Right forelimb (tissue), 1 donor: ENCODE measurements around the gene LRPPRC.
"Not testable (repeated sequence)": the region's sequence is repeated elsewhere in the genome, so short reads cannot be mapped to it uniquely, and the experiment has no call there.

Experiments
- DNase-seq: peaks from one replicate; pipeline ENCODE4 v3.0.0-alpha.2; 2018

LRPPRC gene

DNA sequence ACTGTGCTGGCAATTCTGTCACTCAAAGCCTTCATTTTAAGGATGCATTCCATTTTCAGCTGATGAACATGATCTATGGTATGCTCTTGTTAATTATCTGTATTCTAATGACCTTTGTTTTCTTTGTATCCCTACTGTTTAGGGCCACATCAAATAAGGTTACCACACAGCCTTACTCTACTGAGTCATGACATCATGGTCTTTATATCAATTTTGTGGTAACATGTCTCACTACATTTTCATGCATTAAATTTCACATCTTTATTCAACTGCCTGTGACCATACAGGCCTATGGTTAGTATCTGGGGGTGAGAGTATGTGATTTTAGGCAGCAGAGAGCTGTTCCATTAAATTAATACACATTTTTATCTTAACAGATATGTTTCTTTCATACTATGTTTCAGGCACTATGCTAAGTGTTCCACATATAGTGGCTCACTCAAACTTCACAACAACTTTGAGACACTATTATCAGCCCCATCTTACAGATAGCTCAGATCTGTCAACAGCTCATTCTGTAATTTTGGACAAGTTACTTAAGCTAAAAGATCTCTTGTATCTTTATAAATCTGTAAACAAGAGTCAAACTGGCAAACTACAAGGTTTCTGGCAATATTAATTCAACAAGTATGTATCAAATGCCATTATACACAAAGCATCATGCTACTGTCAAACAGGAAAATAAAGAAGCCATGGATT lies 18.0 kb downstream of the LRPPRC start:
- no peak for DNase-seq

DNA sequence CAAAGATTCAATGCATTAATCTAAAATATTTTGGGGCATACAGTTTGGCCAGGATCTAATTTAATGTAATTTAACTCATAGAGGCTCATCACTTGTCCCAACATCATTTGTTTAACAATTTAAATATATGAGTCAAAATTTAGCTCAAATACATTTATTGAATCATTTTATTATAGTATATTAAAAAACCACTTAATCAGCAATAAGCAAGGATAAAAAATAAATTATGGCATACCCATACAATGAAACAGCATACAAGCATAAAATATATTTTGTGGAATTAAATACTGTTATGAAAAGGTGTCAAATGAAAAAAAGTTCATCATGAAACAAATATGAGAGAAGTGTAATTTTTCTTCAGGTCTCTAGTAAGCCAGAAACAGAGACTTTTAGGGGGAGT lies 34.9 kb downstream of the LRPPRC start:
- DNase-seq, result no peak

DNA sequence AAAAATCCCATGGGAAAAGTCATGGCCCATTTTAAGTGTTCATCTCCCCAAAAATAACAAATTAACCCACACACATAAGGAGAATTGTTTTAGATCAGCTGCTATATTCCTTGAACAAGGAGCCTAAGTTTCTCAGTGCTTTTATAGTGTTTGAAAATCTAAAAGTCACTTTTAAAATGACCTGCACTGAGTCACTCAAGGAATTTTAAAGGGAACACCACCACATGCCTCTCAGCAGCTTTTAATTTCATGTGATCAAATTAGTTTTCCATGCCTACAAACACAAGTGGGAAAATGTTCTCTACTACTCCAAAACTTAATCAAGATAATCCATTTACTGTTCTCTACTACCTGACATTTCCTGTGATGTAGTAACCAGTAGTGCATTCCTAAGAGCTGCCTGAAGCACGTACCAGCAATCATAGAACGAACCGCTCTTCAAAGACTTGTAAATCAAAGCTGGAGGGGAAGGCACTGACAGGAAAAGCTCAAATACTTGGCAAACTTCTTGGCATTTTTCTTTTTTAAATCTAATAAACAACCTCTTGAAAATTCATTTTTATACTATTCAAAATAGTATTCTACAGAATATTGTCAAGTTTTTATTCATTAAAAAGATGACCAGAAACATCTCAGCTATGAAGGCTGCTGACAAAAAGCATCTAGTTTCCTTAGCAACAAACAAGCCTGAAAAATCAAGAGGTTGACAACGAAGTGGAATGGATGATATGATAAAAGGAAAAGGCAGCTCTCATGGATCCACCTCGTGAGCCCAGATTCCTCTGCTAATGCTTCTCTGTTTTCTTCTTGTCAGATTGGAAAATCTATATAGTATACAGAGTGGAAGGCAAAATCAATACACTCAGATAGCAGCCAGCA lies 37.2 kb downstream of the LRPPRC start:
- DNase-seq, result no peak

DNA sequence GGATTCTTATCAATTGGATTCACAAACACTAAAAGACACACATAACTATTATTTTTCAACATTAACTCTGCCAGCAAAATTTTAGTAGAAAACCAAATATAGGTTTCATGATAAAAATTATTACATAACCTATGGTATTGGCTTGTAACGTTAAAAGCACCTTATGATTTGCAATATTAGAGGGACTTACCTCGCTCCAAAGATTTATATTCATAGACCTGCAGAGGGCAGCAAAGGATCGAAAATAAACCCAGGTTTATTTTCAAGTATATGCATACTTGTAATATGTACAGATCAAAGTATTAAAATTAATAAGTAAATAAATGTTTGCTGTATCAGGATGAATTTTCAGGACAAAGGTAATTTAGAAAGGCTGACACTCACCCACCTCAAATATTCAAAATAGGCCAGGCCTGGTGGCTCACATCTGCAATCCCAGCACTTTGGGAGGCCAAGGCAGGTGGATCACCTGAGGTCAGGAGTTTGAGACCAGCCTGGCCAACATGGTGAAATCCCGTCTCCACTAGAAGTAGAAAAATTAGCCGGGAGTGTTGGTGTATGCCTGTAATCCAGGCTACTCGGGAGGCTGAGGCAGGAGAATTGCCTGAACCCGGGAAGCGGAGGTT lies 45.3 kb downstream of the LRPPRC start:
- no peak for DNase-seq

DNA sequence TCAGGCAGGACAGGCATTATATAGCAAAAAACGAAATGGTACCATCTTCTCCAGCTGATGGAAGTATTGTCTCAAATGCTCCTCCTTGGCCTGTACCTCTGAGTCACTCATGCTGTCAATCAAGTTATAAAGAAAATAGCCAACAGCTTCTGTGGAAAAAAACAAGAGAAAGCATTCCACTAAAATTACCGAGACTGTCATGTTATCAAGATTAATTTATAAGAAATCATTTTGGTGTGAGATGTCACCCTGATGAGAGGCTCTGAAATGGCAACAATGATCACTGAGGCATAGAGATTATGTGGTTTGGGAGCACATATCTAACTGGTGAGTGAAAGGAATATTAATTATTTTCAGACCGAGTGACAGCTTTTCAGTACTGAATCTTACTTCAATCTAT lies 47.4 kb downstream of the LRPPRC start:
- no peak for DNase-seq

DNA sequence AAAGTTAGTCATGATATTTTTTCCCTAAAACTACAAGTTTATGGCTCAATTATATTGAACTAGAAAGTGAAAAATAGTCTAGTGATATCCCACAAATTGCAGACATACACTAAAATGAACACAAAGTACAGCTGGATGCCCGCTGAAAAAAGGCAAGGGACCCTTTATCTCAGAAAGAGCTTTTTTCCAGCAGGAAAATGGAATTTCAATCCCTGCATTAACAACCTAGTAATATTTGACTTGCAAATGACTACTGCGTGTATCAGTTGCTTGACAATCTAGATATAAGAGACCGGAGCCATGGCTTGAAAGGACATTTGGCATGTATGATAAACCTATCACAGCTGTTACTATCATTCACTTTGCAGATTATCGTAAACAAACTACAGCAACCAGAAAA lies 49.1 kb downstream of the LRPPRC start:
- DNase-seq, result no peak

DNA sequence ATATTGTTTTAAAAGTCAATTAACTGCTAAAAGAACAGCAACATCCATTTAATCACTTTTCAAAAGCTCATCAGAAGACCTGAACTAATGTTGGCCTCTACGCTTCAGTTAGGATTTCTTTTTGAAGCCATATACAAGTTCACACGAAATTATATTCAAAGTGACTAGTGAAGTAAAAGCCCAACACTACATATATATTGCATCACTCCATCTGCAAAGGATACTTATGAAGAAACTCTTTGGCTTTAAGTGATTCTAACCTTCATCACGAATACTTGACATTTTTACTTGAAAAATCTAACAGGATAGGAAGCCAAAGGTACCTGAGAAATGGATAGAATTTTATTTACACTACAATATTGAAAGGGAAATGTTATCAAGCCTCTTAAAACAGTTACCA lies 50.4 kb downstream of the LRPPRC start:
- DNase-seq, result no peak

DNA sequence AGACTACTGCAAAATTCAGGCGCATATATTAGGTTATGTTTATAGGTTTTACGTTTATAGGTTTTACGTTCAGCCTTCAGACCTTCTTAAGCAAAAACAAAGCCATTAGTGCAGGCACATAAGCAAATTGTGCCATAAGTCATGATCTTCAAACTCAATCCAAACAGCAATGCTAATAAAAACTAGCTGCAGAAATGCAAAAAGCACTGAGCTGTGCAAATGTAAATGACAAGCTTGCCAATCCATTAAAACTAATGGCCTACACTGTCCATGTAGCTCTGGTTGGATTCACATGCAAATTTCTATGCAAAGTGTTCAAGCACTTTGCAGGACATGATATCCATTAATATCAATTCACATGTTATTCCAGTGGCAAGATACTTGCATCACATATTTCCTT lies 50.9 kb downstream of the LRPPRC start:
- DNase-seq, result no peak

DNA sequence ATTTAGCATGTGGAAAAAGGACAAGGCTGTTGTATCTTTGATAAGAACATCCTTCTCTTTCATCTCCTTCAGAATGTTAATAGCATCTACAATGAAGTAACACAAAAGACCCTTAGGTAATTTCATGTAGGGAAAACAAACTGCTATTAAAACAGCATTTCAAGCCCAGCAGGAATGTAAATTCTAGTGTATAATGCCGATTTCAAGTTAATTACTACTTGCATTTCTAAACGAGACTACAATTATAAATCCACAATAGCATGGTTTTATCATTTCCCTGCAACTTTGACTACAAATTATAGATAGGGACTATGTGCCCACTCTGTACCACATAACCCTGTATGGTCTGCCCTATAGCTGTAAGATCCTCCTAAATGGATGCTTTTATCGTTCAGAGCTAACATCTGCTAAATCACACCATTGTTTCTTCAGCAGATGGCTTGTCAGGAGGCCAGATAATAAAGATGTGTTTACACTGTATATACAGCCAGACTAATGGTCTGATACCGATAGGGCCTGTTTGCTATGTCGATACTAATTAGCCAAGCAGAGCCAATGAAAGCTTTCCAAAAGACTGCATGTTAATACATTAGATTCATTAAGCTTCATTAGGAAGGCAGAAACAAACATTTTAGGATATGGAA lies 51.9 kb downstream of the LRPPRC start:
- no peak for DNase-seq

DNA sequence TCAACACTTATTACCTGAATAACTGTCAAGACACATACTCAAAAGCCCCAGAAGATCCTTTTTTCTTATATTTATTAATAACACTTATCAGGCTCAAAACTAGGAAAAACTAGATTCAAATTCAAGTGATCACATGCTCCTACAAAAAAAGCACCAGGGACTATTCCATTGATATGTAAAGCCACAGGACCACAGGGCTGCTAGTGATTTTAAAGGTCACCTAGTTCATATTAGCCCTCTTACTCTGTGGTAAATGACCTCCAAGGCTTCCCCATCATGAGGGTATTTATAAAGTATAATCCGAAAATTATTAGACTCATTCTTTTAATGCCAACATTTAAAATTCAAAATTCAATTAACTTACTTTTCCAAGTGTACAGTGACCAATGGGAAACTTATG lies 52.5 kb downstream of the LRPPRC start:
- no peak for DNase-seq

DNA sequence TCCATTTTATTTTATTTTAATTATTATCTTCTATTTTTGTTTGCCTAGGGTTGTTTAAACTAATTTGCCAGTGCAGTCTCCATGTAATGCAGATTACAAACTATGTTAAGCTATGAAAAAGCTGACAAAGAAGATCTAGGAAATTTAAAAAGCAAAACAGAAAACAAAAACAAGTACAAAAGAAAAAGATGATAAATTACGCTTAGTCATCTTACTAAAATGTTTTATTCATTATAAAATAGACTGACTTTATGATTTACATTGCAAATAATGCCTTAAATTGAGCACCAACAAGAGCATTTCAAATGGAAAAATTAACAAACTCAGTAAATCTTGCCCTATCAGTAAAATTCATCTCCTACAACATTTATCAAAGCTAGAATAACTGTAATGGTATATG lies 52.9 kb downstream of the LRPPRC start:
- no peak for DNase-seq

DNA sequence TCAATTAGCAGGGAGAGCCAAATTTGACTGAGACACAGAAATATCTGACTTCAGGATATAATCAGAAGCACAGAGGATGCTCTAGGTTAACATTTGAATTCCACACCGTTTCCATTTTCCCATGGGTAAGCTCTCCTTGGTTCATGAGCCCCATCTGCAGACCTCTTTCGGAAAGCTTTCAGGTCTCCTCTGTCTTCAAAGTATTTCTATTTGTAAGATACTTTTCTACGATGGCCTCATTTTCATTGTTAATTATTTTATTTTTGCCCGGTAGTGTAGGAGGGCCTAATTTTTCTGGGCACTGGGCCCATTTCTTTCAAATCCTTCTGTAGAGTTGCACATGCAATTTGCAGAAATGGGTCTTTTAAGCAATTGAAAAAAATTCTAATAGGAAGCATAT lies 53.8 kb downstream of the LRPPRC start:
- DNase-seq, result no peak

DNA sequence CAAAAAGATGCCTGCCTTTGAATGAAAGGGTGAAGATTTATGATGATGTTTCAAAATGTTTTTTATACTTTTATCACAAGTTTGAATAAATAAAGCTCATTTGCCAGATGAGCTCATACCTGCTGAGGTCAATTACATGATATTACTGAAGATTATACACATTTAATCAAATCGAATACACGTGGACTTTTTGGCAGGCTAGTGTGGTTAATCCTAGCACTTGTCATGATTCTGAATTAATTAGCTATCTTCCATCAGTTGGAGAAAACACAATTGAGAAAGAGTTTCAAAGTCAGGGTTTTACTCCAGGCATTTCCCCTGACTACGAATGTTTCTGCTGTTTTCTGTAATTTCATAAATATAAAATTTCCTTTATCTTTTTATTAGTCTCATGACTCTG lies 54.4 kb downstream of the LRPPRC start:
- DNase-seq, result no peak

DNA sequence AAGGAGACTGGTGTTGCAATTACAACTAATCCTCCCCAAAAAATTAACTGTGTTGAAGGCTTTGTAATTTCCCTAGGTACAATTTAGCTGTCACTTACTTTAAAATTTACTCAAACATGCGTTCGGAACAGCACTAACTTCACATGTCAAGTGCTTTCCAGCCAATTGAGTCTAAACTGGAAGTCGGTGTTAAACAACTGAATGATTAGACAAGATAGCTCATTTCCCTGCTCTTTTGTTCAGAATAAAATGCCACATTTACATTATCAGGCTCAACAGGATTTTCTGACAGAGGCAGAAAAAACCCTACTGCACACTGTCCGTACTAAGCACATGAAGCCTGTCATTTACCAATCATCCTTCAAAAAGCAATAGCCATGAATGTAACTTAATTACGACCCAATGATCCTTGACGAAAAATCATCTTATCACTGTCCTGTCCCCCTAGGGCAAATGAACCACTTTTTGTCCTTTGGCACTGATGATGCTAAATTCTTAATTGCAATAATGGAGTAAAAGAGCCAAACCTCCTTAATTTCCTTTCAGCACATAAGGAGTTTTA lies 56.0 kb downstream of the LRPPRC start:
- DNase-seq, result no peak

DNA sequence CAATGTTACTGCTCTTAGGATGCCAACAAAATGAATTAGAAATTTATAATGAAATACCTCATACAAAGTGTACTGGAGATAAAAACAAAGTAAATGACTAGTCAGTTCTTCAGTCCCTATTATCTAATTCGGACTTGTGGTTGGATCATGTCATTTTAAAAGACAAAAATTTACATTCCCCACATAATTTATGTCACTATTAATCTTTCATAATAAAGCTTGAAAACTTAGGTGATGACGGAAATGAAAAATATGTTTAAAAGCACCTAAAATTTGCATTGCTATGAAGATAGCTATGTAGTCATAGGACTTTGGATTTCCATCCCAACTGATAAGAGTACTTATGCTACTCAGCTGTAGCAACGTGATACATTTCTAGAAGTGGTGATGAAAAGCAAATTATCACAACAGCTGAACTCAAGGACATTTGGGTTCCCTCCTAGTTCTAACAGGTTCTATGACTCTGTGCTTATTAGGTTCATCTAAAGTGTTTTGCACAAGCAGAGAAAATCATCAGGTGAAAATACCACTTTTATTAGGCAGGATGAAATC lies 58.4 kb downstream of the LRPPRC start:
- no peak for DNase-seq

DNA sequence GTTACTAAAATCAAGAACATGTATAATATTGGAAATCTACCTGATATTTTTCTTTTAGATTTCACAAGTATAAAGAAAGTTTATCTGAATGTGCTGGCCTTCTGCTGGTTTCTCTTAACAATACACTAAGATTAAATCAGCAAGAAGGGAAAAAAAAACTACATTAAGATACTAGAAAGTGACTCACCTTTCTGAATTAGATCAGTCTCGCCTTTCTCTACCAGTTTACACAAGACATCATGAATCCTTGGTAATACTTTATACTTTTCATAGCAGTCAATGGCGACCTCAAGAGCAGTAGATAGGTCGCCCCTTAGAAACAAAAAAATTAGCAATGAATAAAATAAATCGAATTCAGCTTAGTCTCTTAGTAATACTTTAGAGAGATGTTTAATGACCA lies 61.2 kb downstream of the LRPPRC start:
- DNase-seq, result no peak

DNA sequence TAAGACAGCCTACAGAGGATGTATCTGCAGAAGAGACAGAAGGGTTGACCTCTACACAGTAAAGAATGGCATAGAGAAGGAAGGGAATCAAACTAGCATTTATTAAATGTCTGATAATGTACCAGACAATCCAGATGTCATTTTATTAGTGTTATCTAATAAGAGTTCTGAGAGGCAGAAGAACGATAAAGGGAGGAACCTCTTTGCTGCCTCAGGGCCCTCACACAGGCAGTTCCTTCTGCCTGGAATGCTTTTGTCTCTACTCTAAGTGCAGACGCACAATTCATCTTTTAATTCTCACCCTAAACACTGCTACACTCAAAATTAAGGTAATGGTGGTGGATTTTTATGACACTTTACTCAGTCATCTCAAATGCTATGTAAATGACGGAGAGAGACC lies 64.5 kb downstream of the LRPPRC start:
- DNase-seq, result no peak

DNA sequence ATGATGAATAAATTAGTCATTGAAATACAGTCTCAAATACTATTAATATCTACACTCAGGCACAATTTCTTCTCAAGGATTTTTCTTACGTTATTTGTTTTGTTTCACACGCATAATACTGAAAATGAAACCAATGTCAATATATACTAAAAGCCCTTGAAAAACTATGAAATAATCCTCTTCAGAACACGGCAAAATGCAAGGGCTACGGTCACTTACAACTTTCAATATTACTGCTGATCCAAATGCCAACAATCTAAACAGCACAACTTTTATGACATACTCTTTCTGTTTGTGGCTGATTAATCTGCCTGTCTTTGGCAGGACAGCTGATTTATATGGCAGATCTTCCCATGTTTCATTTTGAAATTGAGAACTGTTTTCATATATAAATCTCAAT lies 68.3 kb downstream of the LRPPRC start:
- no peak for DNase-seq

DNA sequence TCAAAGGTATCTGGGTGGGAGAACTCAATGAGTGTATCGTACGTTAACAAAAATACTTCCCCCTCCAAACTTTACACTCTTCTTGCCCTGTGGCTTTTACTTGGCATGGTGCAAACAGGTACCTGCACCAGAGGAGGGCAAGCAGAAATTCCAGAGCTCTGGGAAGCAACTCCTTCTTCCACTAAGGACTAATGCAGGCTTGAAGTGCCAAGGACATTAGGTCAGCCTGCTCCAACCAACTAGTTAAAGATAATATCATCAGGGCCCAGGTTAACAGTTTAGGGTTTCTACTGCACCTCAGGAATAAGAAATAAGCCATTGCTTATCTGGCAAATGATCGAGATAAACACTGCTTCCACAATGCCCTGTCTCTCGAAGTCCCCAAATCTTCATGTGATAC lies 70.4 kb downstream of the LRPPRC start:
- DNase-seq, result no peak

DNA sequence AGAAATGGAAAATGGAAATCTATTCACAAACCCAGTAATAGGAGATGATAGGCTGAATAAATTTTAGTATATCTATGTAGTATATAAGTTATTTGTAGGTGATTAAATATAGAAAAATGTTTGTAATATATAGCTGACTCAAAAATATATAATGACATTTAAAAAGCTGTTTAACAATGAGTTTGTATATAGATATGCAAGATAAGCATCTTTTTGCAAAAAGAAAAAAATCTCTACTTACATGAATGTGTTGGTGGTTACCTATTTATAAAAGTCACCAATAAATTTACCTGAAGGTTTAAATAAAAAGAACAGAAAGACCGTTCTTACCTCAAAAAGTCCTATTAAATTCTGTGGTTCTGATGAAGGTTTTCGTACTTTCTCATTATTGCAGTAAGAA lies 71.3 kb downstream of the LRPPRC start:
- DNase-seq, result no peak

DNA sequence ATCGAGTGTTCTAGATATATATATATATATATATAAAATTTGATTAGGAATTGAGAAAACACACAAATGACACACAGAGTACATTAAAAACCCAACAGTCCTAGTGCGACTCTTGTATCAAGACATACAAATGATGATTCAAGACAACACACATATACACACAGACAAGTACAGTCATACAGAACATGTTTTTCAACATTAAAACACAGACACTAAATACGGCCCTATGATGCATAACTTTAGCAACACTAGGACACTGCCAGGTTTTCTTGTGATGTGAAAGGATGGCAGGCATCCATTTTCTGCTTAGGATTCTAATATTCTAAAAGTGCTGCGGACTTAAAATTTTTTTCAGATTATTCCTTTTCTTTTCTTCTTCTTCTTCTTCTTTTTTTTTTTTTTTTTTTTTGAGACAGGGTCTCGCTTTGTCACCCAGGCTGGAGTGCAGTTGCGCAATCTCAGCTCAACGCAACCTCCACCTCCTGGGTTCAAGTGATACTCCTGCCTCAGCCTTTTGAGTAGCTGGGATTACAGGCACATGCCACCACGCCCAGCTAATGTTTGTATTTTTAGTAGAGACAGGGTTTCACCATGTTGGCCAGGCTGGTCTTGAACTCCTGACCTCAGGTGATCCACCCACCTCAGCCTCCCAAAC lies 84.5 kb downstream of the LRPPRC start:
- DNase-seq, result not testable (repeated sequence)

DNA sequence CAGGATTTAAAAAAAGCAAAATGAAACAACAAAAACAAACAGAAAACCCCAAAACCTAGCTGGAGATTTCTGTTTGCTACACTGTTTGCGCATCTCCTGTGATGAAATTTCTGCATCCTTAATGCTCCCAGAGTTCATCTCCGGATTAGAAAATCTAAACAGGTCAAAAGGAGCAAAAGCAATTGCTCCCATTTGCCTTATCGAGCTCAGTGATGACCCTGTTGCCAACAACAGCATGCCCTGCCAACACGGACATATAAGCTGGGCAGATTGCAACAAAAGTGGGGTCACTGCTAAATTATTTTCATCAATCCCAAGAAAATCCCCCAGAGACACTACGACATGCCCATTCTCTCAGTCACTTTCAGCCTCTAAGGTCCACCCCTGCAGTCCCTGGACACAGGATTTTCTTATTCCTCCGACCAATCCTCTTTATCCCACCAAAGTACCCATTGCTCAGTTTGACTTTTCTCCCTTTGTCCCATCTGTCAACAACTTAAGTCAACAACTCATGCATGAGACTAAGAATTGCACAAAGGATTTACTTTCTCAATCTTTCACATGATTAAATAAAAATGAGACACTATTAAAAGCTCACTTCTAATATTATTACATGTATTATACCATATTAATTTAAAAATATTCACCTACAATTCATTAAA lies 89.2 kb downstream of the LRPPRC start:
- DNase-seq, result no peak
